NK-92 treated with Interleukin-12 subunit alpha and Interleukin-12 subunit beta, amount 100 ng/mL, for 24 hours (cell line): ENCODE results near the gene B3GALT4.
"Not testable (repeated sequence)": the region's sequence is repeated elsewhere in the genome, so short reads cannot be mapped to it uniquely, and the experiment has no call there.

ENCODE experiments used
- DNase-seq: peaks from one replicate; lab custom pipeline; 2025; lab: John Stamatoyannopoulos, UW

B3GALT4 gene

DNA sequence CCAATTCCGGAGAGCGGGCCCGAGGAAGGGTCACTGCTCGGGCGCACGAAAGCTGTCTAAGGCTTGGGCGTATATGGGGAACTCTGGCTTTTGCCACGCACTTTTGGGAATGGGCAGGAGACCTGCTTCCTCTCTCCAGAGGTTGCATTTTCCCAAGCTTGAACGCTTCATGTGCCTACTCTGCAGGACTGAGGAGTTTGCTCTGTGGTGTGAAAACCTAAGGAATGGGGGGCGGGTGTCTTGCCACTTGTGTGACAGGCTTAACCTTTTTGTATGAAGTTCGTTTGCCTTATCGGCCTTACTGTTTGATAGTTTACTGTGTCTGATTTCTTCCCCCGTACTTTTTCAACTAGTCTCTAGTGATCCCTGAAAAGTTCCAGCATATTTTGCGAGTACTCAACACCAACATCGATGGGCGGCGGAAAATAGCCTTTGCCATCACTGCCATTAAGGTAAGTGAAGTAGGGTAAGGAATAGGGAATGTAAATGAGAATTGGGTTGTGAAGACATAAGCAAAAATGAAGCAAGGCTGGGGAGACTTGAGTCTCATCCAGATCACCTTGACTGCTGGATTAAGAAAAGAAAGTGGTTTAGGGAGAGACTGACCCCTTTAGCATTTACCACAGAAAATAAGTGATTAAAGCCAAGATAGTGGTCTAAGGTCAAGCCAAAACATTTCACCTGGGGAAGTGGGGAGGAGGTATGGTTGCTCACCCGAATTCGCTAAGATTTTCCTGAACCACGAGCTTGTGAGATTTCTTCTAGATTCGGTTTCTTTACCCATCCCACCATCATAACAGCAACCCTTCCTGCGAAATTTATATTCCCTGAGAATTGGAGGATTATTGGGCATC is 4.4 kb upstream of the B3GALT4 start:
- DNase-seq, result no peak

DNA sequence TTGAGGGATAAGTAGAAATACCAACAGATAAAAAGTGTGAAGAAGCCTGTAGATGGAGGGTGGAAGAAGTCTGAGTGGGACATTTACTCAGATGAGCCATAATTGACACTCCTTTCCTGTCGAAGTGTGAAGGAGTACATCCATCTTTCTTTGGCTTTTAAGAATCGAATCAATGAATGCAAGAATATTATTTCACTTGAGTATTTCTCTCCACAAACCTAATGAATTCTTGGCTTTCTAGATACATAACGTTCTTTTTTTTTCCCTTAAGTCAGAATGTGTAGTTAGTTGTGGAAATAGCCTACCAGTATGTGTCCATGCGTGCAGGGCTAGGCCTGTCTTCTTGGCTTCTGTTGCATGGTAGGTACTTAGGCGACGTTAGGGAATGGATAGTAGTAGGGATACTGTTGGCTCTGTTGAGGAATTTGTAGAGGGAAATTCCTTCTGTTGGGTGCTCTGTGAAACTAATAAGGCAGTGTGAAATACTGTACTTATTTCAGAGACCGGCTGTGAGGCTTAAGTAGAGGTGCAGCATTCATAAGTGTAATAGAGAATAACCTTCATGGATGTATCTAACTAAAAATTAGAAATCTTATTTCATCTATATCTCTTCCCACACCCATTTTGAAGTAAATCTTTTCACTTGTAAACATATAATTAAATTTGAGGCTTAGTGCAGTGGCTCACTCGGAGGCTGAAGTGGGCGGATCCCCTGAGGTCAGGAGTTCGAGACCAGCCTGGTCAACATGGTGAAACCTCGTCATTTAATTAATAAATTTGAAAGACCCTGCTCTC is 3.6 kb upstream of the B3GALT4 start:
- DNase-seq, result no peak

DNA sequence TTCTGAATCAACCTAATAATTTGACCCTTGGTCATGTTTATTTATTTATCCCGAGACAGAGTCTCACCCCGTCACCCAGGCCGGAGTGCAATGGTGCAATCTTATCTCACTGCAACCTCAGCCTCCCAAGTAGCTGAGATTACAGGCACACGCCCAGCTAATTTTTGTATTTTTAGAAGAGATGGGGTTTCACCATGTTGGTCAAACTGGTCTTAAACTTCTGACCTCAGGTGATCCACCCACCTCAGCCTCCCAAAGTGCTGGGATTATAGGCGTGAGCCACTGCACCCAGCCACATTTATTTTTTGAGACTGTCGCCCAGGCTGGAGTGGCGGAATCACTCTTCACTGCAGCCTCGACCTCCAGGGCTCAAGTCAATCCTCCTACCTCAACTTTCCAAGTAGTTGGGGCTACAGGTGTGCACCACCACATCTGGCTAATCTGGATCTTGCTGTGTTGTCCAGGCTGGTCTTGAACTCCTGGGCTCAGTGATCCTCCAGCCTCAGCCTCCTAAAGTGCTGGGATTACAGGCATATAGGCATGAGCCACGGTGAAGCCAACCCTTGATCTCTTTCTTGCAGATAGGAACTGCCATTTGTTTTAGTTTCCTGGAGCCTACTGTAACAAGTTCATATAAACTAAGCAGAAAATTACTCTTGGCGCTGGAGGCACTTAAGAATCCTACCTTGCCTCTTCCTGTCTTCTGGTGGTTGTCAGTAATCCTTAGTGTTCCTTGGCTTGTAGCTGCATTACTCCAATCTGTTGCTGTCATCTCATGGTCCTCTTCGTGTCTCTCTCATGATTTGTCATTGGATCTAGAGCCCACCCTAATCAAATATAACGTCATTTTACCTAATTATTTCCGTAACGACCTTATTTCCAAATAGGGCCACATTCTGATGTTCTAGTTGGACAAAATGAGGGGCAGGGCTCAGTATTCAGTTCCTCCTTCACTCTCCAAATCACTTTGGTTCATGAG is 2.7 kb upstream of the B3GALT4 start:
- no peak for DNase-seq

DNA sequence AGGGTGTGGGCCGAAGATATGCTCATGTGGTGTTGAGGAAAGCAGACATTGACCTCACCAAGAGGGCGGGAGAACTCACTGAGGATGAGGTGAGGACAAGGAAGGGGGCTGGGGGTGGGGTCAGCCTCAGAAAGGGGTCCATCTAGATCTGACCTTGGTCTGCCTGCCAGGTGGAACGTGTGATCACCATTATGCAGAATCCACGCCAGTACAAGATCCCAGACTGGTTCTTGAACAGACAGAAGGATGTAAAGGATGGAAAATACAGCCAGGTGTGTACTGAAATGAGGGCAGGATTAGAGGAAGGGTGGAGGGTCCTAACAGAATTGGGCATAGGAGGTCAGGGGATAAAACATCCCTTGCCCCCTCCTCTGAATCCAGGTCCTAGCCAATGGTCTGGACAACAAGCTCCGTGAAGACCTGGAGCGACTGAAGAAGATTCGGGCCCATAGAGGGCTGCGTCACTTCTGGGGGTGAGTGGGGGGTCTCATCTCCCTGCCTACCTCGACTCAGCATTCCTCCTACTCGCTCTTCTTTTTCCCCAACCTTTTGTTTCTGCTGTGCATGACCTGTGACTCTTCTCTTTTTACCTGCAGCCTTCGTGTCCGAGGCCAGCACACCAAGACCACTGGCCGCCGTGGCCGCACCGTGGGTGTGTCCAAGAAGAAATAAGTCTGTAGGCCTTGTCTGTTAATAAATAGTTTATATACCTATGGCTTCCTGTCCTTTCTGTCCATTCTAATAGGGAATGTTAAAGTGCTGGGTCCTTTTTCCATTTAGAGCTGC is 935 bp upstream of the B3GALT4 start:
- not testable (repeated sequence) for DNase-seq

DNA sequence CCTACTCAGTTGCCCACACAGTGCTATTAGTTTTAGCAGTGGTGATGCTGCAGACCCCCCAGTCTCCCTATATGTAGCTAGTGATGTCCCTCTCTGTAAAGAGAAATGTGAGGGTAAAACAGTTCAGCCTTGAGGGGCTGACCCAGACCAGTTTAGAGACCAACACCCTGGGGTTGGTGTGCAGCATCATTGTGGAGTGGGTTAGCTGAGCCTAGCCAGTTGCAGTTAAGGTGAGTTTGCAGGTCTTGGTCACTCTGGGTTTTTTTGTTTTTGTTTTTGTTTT is 401 bp upstream of the B3GALT4 start:
- no peak for DNase-seq

DNA sequence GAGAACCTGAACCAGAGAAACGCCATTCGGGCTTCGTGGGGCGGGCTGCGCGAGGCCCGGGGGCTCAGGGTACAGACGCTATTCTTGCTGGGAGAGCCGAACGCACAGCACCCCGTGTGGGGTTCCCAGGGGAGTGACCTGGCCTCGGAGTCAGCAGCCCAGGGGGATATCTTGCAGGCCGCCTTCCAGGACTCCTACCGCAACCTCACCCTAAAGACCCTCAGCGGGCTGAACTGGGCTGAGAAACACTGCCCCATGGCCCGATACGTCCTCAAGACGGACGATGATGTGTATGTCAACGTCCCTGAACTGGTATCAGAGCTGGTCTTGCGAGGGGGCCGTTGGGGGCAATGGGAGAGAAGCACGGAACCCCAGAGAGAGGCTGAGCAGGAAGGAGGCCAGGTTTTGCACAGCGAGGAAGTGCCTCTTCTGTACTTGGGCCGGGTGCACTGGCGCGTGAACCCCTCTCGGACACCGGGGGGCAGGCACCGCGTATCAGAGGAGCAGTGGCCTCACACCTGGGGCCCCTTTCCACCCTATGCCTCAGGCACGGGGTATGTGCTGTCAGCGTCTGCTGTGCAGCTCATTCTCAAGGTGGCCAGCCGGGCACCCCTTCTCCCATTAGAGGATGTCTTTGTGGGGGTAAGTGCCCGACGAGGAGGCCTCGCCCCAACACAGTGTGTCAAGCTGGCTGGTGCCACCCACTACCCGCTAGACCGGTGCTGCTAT is 904 bp downstream of the B3GALT4 start:
- peak; percentile 19 for DNase-seq

DNA sequence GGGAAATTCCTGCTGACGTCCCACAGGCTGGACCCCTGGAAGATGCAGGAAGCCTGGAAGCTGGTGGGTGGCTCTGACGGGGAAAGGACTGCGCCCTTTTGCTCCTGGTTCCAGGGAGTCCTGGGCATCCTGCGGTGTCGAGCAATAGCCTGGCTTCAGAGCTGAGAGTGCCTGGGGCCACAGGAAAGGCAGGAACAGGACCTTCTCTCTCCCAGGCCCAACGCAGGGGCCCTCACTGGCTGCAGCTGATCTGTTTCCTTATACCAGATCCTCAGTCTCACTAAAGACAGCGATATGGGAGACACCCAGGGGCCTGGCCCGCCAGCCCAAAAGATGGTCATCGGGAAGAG is 1.4 kb downstream of the B3GALT4 start:
- no peak for DNase-seq

DNA sequence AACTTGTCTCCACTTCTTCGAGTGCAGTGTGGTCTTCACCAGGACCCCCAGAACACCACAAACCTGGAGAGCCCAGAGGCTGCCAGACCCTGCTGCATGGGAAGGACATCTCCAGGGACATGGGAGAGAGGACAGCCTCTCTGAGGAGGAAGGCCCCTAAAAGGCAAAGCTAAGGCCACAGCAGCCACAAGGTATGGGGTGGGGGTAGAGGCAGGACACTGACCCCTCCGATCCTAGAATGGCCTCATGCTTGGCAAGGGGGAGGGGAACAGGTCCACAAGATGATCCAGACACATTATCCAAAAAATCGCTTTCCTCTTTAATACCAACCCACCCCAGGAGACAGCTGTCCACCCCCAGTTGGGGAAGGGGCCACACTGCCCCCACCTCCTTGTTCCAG is 1.9 kb downstream of the B3GALT4 start:
- no peak for DNase-seq

DNA sequence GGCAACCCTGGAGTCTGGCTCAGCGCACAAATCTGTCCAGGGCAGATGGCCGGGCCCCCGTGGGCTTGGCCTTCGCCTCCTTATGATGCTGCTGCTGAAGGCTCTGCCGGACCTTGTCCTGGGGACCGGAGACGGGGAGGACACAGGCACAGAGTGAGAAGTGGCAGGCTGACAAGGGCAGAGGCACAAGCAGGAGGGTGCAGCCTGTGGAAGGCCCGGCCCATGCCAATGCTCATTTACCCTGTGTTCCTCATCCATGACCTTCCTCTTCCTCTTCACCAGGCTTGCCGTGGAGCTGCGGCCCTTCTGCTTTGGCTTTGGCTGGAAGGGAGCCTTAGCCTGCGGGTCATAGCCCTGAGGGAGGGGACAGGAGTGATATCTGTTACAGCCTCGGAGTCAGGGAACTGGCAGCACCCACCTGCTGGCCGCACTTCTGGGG is 2.4 kb downstream of the B3GALT4 start:
- DNase-seq, result no peak

DNA sequence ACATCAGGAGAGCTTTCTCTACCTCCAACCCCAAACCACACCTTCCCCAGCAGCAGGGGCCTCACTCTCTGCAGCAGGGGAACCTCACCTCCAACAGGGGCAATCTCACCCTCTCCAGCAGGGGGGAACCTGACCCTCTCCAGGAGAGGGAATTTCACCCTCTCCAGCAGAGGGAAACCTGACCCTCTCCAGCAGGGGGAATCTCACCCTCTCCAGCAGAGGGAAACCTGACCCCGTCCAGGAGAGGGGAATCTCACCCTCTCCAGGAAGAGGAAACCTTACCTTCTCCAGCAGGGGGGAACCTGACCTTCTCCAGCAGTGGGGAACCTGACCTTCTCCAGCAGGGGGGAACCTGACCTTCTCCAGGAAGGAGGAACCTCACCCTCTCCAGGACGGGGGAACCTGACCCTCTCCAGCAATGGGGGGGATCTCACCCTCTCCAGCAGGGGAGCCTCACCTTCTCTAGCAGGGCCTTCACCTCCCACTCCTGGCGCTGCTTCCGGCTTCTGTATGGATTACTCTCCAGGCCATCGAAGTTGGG is 3.1 kb downstream of the B3GALT4 start:
- DNase-seq, result no peak

DNA sequence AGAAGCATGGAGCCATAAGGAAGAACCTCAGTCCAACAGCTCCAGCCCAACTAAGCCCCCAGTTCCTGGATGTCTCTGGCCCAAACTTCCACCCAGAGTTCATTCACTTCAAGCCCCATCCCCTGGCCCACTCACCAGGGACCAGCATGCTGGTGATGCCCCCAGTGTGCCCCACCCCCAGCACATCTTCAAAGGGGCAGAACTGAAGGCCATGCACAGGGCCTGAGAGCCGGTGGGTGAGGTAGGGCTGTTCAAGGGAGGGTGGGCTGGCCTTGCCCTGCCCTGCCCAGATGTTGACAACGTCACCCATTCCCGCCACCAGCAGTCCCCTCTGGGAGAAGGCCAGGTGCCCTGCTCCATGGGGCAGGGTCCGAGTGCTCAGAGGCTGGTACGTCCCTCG is 3.6 kb downstream of the B3GALT4 start:
- DNase-seq, result no peak

DNA sequence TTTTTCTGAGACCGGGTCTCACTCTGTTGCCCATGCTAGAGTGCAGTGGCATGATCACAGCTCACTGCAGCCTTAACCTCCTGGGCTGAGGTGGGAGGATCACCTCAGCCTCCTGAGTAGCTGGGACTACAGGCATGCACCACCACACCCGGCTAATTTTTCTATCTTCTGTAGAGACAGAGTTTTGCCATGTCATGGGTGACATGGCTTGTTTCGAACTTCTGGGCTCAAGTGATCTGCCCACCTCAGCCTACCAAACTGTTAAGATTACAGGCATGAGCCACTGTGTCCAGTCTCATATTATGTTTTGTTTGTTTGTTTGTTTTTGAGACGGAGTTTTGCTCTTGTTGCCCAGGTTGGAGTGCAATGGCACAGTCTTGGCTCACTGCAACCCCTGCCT is 8.3 kb downstream of the B3GALT4 start:
- DNase-seq, result not testable (repeated sequence)

DNA sequence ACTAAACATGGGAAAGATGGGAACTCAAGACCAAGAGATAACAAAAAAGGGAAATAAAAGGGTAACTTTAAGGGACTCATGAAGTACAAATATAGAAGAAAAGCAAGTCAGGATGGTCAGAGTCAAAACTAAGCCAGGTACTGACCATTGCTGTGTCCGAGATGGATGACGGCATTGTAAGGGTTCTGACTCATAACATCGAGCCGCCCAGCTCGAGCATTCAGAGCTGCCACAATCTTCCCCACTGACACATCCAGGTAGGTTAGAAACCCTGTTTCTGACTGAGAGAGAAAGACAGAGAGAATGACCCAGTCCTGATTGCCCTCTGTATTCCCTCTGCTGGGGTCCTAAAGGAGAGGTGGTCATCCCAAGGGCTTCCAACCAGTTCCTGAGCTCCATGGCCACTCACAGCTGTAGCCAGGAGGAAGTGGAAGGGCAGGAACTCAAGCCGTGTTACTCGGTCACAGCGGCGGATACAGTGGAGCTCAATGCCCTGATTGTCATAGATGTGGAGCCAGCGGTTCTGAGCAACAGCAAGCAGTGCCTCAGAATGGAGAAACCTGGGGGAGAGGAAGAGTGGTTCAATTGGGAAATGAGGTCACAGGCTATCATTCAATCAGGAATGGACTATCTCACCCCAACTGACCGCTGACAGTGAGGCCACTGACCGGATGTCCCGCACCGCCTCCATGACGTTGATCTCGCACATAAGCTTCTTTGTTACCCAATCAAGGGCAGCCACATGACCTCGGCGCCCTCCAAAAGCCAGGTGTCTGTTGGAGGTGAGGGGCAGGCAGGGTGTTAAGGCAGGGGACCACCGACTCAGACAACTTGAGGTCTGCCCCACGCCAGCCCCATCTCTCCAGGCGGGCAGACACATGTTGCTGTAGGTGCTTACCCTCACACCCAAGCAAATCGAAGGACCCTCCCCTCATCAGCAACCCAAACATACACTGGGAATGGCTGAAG is 10.3 kb downstream of the B3GALT4 start:
- DNase-seq, result no peak

DNA sequence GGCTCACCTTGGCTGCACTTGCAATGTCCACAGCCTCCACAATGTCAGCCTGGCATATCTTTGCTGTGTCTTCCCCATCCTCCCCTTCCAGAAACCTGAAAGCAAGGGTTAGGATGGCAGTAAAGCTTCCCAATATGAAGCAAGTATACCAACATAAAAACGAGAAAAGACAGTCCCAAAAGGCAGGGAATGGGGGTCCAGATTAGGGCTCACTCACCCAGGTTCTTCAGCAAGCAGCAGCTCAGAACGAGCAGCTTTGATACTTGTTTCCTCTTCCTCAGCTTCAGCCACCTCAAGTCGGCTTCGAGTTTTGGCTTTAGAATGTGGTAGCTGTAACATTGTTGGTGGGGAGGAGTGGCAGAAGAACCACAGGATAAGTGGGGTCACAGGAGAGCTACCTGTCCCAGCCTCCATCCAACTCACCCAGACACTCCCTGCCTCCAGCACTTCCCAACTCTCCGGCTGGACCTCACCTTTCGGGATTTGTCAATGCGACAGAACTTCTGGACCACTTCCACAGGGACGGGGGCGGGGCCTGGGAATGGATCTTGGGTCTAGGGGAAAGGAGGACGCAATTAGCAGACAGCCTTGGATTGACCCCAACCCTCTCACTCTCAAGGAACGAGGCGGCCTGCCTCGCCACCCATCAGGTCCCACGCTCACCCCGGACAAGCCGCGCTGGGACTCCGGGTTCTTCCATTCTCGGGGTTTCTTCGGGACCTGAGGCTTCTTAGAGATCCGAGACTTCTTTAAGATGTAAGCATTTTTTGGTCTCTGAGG is 11.4 kb downstream of the B3GALT4 start:
- no peak for DNase-seq

DNA sequence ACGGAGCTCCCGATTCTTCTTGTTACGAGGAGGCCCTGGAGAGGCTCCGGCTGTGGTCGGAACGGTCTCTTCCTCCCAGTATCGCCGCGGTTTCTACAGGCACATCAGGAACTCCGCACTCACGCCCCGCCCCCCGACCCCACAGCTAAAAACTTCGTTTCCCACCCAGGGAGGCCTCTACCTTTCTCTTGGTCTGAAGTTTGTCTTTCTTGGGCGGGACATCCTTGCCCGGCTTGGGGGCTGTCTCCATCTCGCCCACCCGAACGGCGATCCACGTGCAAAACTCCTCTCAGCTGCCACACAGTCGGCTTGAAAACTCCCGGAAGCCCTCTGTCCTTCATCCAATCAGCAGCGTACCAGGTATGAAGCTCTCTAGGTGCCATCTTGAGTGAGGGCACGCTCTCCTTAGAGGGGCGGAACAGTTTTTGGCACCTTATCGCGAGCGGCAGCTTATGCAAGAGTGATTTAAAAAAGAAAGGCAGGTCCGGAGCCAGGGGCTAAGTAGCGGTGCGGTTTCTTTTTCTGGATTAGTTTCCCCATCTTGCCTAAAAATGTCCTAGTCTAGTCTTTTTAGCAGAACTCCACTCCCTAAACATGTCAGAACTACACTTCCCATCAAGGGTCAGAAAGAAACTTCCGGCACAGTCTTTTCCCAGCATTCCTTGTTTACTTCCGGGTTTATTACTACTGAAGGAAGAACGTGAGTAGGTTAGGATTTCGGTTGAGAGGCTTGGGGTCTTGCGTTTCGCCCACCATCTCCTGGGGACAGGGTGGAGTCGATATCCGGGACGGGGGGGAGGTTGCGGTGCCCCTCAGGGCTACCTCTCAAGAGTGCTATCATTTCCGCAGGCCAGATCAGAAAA is 12.2 kb downstream of the B3GALT4 start, which contains the start of the genes PFDN6 and WDR46:
Gene PFDN6, plus strand, starts transcription at position 681 of the 863 bp plus-strand sequence. CDS start 256 bp downstream, outside the sequence.
Gene WDR46, minus strand, starts transcription at position 319 of the 863 bp plus-strand sequence. Its CDS starts 69 bp downstream, at position 250.
- peak; percentile 66 for DNase-seq

DNA sequence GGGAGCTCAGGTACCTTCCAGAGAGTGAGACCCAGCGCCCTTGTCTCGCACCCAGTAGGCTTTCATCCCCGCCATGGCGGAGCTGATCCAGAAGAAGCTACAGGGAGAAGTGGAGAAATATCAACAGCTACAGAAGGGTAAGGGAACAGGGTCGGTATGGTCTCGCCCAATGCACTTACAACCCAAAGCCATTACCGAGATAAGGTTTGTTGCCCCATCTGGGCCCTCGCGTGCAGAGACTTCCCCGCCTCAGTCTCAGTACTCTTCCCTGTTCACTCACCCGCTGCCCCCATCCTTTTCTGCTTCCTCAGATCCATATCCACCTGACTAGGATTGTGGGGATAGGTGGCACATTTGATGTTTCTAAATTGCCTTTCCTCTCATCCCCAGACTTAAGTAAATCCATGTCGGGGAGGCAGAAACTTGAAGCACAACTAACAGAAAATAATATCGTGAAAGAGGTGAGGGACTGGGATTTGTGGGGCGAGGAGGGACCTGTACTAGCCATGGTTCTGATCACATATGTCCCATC is 12.9 kb downstream of the B3GALT4 start:
- DNase-seq, result no peak

DNA sequence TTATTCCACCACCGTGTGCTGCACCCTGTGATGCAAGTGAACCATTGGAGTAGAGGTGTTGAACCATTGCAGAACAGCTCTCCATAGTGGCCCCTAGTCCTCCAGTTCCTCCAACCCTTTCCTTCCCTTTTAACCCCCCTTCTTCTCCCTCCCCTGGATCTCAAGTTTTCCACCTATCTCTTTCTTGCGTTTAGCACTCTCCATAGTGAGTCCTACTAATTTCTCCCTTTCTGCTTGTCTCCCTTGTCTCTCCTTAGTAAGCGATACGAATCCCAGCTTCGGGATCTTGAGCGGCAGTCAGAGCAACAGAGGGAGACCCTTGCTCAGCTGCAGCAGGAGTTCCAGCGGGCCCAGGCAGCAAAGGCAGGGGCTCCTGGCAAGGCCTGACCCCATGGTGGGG is 13.5 kb downstream of the B3GALT4 start:
- no peak for DNase-seq
